Muscle layer of colon (tissue), 2 donors: ENCODE results near the gene PHACTR3.

ENCODE experiments used
- H3K27ac ChIP-seq: one replicate; pipeline ENCODE4 v1.7.0; 2013; ENCODE audit warnings: low read depth, mild to moderate bottlenecking, low read length, moderate library complexity
- H3K27me3 ChIP-seq, 2 donors: one replicate each; pipeline ENCODE4 v1.7.0; 2013; ENCODE audit warnings: low read length in 2 of 2, mild to moderate bottlenecking in 2 of 2; ENCODE audit not compliant: insufficient read depth in 2 of 2, control insufficient read depth in 1 of 2
- H3K36me3 ChIP-seq: one replicate; pipeline ENCODE4 v1.7.0; 2013; ENCODE audit warnings: mild to moderate bottlenecking, low read length; ENCODE audit not compliant: insufficient read depth
- H3K4me1 ChIP-seq: one replicate; pipeline ENCODE4 v1.7.0; 2013; ENCODE audit warnings: mild to moderate bottlenecking, low read length; ENCODE audit not compliant: insufficient read depth
- H3K4me3 ChIP-seq, 2 donors: one replicate each; pipeline ENCODE4 v1.7.0; 2013; ENCODE audit warnings: low read length in 2 of 2, low read depth in 1 of 2, mild to moderate bottlenecking in 1 of 2, moderate library complexity in 1 of 2
- H3K9ac ChIP-seq: one replicate; pipeline ENCODE4 v1.7.0; 2013; ENCODE audit warnings: low read length
- H3K9me3 ChIP-seq: one replicate; pipeline ENCODE4 v1.7.0; 2013; ENCODE audit warnings: mild to moderate bottlenecking, low read length
- donor health status: abdominal sarcoma.
- donor health status: Adenocarcinoma of cecum.

Gene PHACTR3

DNA sequence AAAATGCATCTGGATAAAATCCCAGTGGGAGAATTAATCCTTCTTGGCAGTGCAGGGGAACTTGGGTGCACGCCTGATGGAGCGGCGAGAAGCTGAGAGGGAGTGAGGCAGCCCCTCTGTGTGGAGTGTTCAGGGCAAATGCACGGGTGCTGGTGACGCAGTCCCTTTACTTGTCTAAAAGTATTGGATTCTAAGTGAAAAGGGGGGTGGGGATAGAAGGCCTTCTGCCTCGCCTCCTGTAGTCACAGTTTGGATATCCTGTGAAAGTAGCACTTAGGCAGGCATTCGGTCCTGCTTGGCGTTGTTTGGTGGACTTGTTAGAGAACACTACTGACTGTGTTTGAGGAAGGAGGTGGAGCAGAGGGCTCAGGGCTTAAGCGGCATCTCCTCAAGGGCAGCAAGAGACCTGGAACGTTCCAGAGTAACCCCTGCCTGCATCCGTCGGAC, 39.3 kb downstream of the PHACTR3 start:
- Histone ChIP-seq H3K4me1 (no peaks in the 10 kb centered on the region), H3K9ac (no peak overlapping the region), H3K4me3 (no peak overlapping the region), H3K36me3 (no peaks in the 10 kb centered on the region), H3K9me3 (no peaks in the 10 kb centered on the region), H3K27ac (no peak overlapping the region), H3K27me3 (no peaks in the 10 kb centered on the region)

DNA sequence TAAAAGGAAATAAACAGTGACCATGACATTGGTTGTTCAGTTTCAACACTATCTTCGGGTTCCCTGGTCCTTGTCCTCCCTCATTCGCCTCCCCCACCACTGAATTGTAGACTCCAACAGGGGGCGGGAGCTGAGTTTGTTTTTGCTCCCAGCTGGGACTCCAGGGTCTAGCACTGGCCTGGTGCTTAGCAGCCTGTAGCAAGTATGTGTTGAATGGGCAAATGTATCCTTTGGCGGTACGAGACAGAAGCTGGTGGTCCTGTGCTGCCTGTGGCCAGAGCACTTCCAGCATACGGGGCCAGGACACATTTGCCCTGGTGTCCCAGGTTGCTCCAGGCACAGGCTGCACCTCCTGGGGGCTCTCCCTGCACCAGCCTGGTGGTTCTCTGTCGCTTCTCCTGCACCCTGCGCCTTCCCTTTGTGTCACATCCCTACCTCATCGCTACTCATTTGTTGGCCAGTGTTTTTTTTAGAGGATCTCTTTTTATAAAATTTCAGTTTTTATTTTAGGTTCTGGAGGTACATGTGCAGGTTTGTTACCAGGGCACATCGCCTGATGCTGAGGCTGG, 40.1 kb downstream of the PHACTR3 start:
- Histone ChIP-seq H3K36me3 (no peaks in the 10 kb centered on the region), H3K27ac (no peak overlapping the region), H3K27me3 (no peaks in the 10 kb centered on the region), H3K4me1 (no peaks in the 10 kb centered on the region), H3K4me3 (no peak overlapping the region), H3K9ac (no peak overlapping the region), H3K9me3 (no peaks in the 10 kb centered on the region)

DNA sequence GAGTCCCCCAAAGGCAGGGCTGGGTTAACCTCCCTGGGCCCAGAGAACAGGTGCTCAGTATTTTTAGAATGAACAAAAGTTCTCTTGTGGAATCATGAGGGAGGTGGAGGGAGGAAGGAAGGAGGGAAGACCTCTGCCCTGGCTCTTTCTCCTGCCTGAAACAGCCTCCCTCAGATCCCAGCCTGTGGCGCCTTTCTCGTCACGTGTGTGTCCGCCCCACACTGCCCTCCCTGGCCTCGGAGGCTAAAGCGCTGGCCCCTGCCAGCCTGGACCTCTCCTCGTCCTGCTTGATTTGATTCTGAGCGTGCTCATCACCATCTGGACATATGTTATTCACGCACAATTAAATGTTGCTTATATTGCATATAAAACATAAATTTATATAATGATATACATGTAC, 40.9 kb downstream of the PHACTR3 start:
- Histone ChIP-seq H3K9ac (no peak overlapping the region), H3K36me3 (no peaks in the 10 kb centered on the region), H3K27ac (no peak overlapping the region), H3K4me3 (no peak overlapping the region), H3K4me1 (no peaks in the 10 kb centered on the region), H3K9me3 (no peaks in the 10 kb centered on the region), H3K27me3 (no peaks in the 10 kb centered on the region)

DNA sequence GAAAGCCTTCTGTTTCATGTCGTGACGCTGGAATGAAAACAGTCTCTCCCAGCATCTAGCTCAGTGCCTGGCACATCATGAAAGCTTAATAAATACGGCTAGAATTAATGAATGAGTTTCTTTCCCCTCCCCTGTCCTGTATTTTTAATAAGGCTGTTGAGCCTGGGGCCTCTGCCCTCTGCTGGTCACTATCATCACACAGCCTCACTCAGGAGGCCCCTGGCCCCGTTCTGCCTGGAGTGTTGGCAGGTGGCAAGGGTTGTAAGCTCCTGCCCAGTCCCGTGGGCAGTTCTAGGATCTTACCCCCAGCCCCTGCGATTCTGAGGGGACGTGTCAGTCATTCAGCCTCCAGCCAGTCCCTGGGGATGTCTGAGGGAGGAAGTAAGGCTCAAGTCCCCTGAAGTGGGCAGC, 41.4 kb downstream of the PHACTR3 start:
- Histone ChIP-seq H3K27ac (no peak overlapping the region), H3K27me3 (no peaks in the 10 kb centered on the region), H3K9me3 (no peaks in the 10 kb centered on the region), H3K36me3 (no peaks in the 10 kb centered on the region), H3K9ac (no peak overlapping the region), H3K4me1 (no peaks in the 10 kb centered on the region), H3K4me3 (no peak overlapping the region)

DNA sequence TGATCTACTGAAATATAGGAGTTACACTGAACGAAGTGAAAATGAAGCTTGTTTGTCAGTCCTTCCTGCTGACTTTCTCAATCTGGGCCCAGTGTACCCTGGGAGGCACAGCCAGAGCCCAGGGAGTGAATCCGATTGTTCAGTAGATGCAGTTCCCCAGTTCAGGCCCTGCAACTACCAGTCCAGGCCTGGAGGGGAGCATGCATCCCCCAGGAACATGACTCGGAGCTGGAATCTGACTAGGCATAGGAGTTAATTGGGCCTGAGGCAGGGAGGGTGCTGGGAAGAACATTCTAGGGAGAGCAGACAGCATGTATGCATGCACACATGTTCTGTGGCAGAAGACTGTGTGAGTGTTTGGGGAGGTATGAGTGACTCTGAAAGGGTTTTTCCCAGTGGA, 42.1 kb downstream of the PHACTR3 start:
- no peak overlapping the region for H3K27ac ChIP-seq
- no peaks in the 10 kb centered on the region for H3K36me3 ChIP-seq
- H3K4me1 ChIP-seq: no peaks in the 10 kb centered on the region
- no peak overlapping the region for H3K4me3 ChIP-seq
- no peaks in the 10 kb centered on the region for H3K9me3 ChIP-seq
- H3K9ac ChIP-seq: no peak overlapping the region
- no peaks in the 10 kb centered on the region for H3K27me3 ChIP-seq

DNA sequence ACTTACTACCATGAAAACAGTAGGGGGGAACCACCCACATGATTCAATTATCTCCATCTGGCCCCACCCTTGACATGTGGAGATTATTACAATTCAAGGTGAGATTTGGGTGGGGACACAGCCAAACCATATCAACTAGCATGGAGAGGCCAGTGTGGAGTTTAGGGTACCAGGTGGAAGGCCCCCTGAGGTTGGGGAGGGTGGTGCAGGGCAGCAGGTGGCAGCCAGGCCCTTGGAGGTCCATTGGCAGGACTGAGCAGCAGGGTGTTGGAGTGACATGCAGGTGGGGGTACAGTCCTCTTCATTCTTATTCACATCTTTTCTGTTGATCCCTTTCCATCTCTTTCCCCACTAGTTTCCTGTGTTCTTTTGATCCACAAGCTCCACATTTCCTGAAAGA, 42.9 kb downstream of the PHACTR3 start:
- Histone ChIP-seq H3K27ac (no peak overlapping the region), H3K4me3 (no peak overlapping the region), H3K4me1 (no peaks in the 10 kb centered on the region), H3K9me3 (no peaks in the 10 kb centered on the region), H3K36me3 (no peaks in the 10 kb centered on the region), H3K9ac (no peak overlapping the region), H3K27me3 (no peaks in the 10 kb centered on the region)

DNA sequence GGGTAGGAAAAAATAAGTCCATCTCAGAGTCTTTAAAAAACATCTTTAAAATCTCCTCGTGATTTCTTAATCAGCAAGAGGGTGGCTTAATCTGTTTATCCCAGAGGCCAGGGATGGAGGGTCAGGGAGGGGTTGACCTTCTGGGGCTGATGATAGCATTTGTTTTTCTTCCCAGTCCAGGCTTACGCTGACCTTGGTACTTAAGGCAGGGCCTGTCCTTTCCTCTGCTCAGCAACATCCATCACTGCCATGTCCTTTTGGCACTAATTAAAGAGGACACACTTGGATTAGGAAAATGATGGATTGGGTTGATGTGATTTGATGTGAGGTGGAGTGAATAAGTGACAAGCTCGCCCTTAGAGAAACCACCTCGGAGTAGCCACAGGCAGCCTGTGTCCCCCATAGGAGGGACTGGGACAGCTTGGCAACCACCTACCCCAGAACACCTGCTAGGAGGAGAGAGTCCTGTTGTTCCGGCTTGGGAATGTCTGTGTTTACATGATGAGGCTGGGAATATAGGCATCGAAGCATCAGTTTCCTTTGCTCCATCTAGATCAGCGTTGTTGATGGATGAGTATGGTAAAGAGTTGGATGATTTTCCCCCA, 44.2 kb downstream of the PHACTR3 start:
- no peaks in the 10 kb centered on the region for H3K4me1 ChIP-seq
- H3K36me3 ChIP-seq: no peaks in the 10 kb centered on the region
- H3K9ac ChIP-seq: no peak overlapping the region
- no peaks in the 10 kb centered on the region for H3K9me3 ChIP-seq
- no peaks in the 10 kb centered on the region for H3K27me3 ChIP-seq
- no peak overlapping the region for H3K27ac ChIP-seq
- H3K4me3 ChIP-seq: no peak overlapping the region

DNA sequence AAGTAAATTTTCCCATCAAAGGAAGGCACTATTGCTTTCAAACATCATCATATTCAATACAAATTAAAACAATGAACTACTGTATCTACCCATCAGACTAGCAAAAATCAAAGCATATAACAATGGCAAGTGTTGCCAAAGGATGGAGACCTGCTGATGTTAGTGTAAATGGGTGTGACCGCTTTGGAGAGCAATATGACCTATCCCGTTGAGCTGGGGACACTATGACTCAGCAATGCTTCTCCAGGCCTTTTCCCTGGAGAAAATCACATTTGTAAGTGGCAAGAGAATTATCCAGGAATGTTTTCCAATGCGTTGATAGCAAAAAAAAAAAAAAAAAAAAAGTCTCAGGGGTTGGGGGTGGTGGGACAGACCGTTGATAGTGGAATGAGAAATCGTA, 46.1 kb downstream of the PHACTR3 start:
- Histone ChIP-seq H3K27ac (no peak overlapping the region), H3K9me3 (no peaks in the 10 kb centered on the region), H3K27me3 (no peaks in the 10 kb centered on the region), H3K9ac (no peak overlapping the region), H3K4me1 (no peaks in the 10 kb centered on the region), H3K4me3 (no peak overlapping the region), H3K36me3 (no peaks in the 10 kb centered on the region)

DNA sequence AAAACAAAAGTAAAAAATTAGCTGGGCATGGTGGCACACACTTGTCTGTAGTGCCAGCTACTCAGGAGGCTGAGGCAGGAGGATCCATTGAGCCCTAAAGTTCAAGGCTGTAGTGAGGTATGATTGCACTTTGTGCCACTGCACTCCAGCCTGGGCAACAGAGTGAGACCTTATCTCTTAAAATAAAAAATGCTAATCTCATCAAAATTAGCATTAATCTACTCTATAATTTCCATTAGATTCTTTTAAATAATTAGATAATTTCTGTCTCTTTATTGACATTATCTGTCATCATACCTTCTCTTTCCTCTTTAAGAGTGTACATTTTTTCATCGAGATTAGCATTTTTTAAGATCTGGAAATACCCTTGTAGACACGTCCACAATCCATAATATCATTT, 48.0 kb downstream of the PHACTR3 start:
- Histone ChIP-seq H3K9ac (no peak overlapping the region), H3K27ac (no peak overlapping the region), H3K4me1 (no peaks in the 10 kb centered on the region), H3K9me3 (peaks cover 6% of the 10 kb centered on the region), H3K27me3 (no peaks in the 10 kb centered on the region), H3K4me3 (no peak overlapping the region), H3K36me3 (no peaks in the 10 kb centered on the region)

DNA sequence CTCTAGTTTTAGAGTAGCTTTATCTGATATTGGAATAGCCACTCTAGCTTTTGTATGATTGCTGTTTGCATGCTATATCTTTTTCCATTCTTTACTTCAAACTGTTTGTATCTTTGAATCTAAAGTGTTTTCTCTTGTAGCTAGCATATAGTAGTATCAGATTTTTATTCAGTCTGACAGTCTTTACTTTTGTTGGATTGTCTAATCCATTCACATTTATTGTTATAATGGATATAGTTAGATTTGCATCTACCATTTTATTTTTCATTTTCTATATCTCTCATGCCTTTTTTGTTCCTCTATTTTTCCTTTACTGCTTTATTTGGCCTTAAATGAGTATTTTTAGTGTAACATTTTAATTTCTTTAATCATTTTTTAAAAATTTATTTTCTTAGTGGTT, 52.1 kb downstream of the PHACTR3 start:
- H3K27me3 ChIP-seq: no peaks in the 10 kb centered on the region
- no peak overlapping the region for H3K9ac ChIP-seq
- no peaks in the 10 kb centered on the region for H3K36me3 ChIP-seq
- peaks cover 10% of the 10 kb centered on the region for H3K9me3 ChIP-seq
- H3K27ac ChIP-seq: no peak overlapping the region
- no peak overlapping the region for H3K4me3 ChIP-seq
- no peaks in the 10 kb centered on the region for H3K4me1 ChIP-seq

DNA sequence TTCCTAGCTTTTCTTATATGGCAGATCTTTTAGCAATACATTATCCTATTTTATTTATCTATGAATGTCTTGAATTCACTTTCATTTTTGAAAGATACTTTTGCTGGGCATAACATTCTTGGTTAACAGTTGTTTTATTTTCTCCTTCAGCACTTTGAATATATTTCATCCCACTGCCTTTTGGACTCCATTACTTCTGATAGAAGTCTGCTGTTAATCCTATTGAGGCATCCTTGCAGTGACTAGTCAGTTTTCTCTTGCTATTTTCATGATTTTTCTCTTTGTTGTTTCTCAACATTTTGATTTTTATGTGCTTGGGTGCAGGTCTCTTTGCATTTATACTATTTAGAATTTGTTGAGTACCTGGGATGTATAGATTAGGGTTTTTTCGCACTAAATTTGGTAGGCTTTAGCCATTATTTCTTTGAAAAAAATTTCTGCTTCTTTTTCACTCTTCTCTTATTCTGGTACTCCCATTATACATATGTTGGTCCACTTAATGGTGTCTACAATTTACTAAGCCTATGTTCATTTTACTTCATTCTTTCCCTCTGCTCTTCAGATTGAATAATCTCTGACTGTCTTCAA, 53.2 kb downstream of the PHACTR3 start:
- Histone ChIP-seq H3K27ac (no peak overlapping the region), H3K9me3 (peaks cover 10% of the 10 kb centered on the region), H3K36me3 (no peaks in the 10 kb centered on the region), H3K9ac (no peak overlapping the region), H3K4me3 (no peak overlapping the region), H3K4me1 (no peaks in the 10 kb centered on the region), H3K27me3 (no peaks in the 10 kb centered on the region)

DNA sequence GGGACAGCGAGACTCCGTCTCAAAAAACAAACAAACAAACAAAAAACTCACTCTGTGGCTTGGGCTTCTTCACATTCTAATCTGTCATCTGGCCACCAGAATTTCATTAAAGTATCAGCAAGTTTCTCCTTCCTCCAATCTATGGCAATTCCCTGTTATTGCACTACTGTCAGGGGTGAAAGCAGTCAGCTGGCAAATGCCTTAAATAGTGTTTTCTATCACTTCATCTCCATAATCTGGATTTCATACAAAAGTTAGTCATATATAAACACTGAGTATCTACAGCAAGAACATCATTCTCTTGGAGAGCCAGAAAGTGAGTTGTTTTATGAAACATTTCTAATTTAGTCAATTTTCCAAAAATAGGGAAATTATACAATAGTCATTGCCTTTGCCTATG, 56.1 kb downstream of the PHACTR3 start:
- peaks cover 10% of the 10 kb centered on the region for H3K9me3 ChIP-seq
- H3K27ac ChIP-seq: no peak overlapping the region
- H3K36me3 ChIP-seq: no peaks in the 10 kb centered on the region
- H3K4me1 ChIP-seq: no peaks in the 10 kb centered on the region
- H3K4me3 ChIP-seq: no peak overlapping the region
- no peak overlapping the region for H3K9ac ChIP-seq
- H3K27me3 ChIP-seq: no peaks in the 10 kb centered on the region
